Ovary (tissue), 9 donors: ENCODE results near the gene MDM2. TPM values are rescaled to one million over a fixed set of nuclear protein-coding genes. Genes with fewer than 3 reads are reported as not detected.
"Not testable (repeated sequence)": the region's sequence is repeated elsewhere in the genome, so short reads cannot be mapped to it uniquely, and the experiment has no call there.

Experiments used
- DNase-seq, 5 donors: peaks; one replicate each; pipeline ENCODE4 v3.0.0-alpha.2; 2019 to 2020
- H3K27ac ChIP-seq, 2 donors: fragments of 200-600 bp; one replicate each; pipeline versions ENCODE4 v1.5.1 to v1.8.0; 2019 to 2022
- H3K27me3 ChIP-seq: fragments of 200-600 bp; one replicate; pipeline ENCODE4 v1.8.0; 2022
- H3K36me3 ChIP-seq: fragments of 200-600 bp; sonication (generic); one replicate; pipeline ENCODE4 v1.5.1; 2019
- H3K4me1 ChIP-seq: one replicate; pipeline ENCODE4 v1.8.1; 2013; ENCODE audit warnings: mild to moderate bottlenecking, moderate library complexity; ENCODE audit not compliant: insufficient read depth
- H3K4me3 ChIP-seq: fragments of 200-600 bp; sonication (generic); one replicate; pipeline ENCODE4 v1.5.1; 2017
- H3K9me3 ChIP-seq, 2 donors: fragments of 200-600 bp in 1 of 2; sonication (generic) in 1 of 2; one replicate each; pipeline versions ENCODE4 v1.5.1 to v1.8.1; 2013 to 2019; ENCODE audit warnings: mild to moderate bottlenecking in 1 of 2, moderate library complexity in 1 of 2
- CTCF ChIP-seq, 3 donors: fragments of 450-650 bp in 2 of 3; fragments of 200-600 bp in 1 of 3; IDR thresholded peaks; one replicate each; pipeline versions ENCODE4 v1.5.1 to v1.8.0; 2016 to 2022; ENCODE audit warnings: antibody characterized with exemption in 3 of 3, mild to moderate bottlenecking in 1 of 3
- EP300 ChIP-seq: sonication (generic); formaldehyde crosslinking; IDR thresholded peaks from one replicate; pipeline ENCODE4 v1.6.1; 2017; ENCODE audit warnings: antibody characterized with exemption
- POLR2A ChIP-seq: fragments of 450-650 bp; IDR thresholded peaks from one replicate; pipeline ENCODE4 v1.6.1; 2017; ENCODE audit warnings: antibody characterized with exemption, mild to moderate bottlenecking, moderate library complexity
- WGBS, 3 donors: extraction: QIAGEN DNeasy Blood & Tissue Kit in 1 of 3; methylation state at CpG; one replicate each; pipeline versions ENCODE4 v1.1.5 to v1.1.7; 2013 to 2017; 5-methylcytosine and 5-hydroxymethylcytosine counted together
- intact Hi-C, 4 donors: fragments of 100-400 bp; cut with DNase I; formaldehyde crosslinking; loops; one replicate each; pipeline versions ENCODE4 v1.11.0 to v1.15.1; 2022 to 2023
- polyA plus RNA-seq, 2 donors: library from polyadenylated mRNA; stranded (reverse); fragments of 200-250 nt in 1 of 2; fragments of 350-450 nt in 1 of 2; fragmentation: Illumina TruSeq in 1 of 2; extraction: RNeasy Lipid Tissue Mini Kit (QIAGEN cat#74804) in 1 of 2; gene quantifications; one replicate each; pipeline ENCODE4 v1.2.3, GENCODE V29; 2013 to 2014
- total RNA-seq, 7 donors: library from RNA; depleted of rRNA in 2 of 7; stranded (reverse); fragments of >200 nt in 2 of 7; fragmentation: NEBNext Ultra II Directional in 3 of 7; extraction: Animal tissue kit (Norgen Biotek cat#: 25700) in 3 of 7; gene quantifications; one replicate each; pipeline versions ENCODE4 v1.1.0 to v1.2.4, GENCODE V29; 2016 to 2023
- donor health status: DM: no; HTN: no; CAD: no; lungs with moderate emphysema.
- donor health status: DM: no; HTN: no; CAD: no.
- donor health status: Bipolar disorder and iron deficiency.
- donor health status: DM: yes; HTN: yes; CAD: no.
- donor health status: DM: no; HTN: no; CAD: no.
- donor health status: DM: yes; HTN: yes; CAD: no.

The MDM2 gene
- total and polyA plus RNA-seq, 9 donors: 14.1 to 101 (median 68.4) TPM

GRCh38 chr12:68813242-68813593, 5.2 kb downstream of the MDM2 start:
- H3K27ac ChIP-seq: no peak overlapping the region
- intact Hi-C loops: no loop called here
- H3K9me3 ChIP-seq: no peaks in the 10 kb centered on the region
- H3K27me3 ChIP-seq: no peaks in the 10 kb centered on the region
- no peak for TF ChIP-seq CTCF (IDR thresholded peaks at IDR 0.05)
- TF ChIP-seq POLR2A: no peak
- no peak for TF ChIP-seq EP300
- no peak for DNase-seq
- H3K4me1 ChIP-seq: peaks cover 3% of the 10 kb centered on the region
- WGBS, 3 donors: 67 to 71% (median 71%) methylated on average over 2 of the region's 2 CpGs
- no peaks in the 10 kb centered on the region for H3K36me3 ChIP-seq
- no peak overlapping the region for H3K4me3 ChIP-seq

- intact Hi-C loops: no loop called here
- Histone ChIP-seq H3K36me3 (no peaks in the 10 kb centered on the region), H3K9me3 (no peaks in the 10 kb centered on the region), H3K27ac (no peak overlapping the region), H3K4me1 (peaks cover 3% of the 10 kb centered on the region), H3K4me3 (no peak overlapping the region), H3K27me3 (no peaks in the 10 kb centered on the region)
- DNase-seq: no peak
- 76 to 88% (median 85%) methylated on average over 3 of the region's 3 CpGs for WGBS, 3 donors
- no peak for TF ChIP-seq EP300
- no peak for TF ChIP-seq POLR2A
- TF ChIP-seq CTCF (IDR thresholded peaks at IDR 0.05): no peak
Measured at GRCh38 chr12:68814490-68815231, 6.7 kb downstream of the MDM2 start.

GRCh38 chr12:68815232-68815927, 7.4 kb downstream of the MDM2 start:
- H3K9me3 ChIP-seq: no peaks in the 10 kb centered on the region
- TF ChIP-seq CTCF (IDR thresholded peaks at IDR 0.05) (no peak), POLR2A (no peak), EP300 (no peak)
- H3K36me3 ChIP-seq: no peaks in the 10 kb centered on the region
- H3K27me3 ChIP-seq: no peaks in the 10 kb centered on the region
- H3K4me1 ChIP-seq: peaks cover 3% of the 10 kb centered on the region
- no peak for DNase-seq
- intact Hi-C loops: no loop called here
- no peak overlapping the region for H3K27ac ChIP-seq
- H3K4me3 ChIP-seq: no peak overlapping the region
- 71 to 74% (median 73%) methylated on average over 5 of the region's 5 CpGs for WGBS, 3 donors

GRCh38 chr12:68815928-68816800, 8.2 kb downstream of the MDM2 start:
- H3K27ac ChIP-seq: no peak overlapping the region
- 90 to 94% (median 93%) methylated on average over 8 of the region's 8 CpGs for WGBS, 3 donors

GRCh38 chr12:68819481-68819880, 11.5 kb downstream of the MDM2 start:
- intact Hi-C loops: not testable (repeated sequence)
- 93 to 95% (median 94%) methylated on average over 13 of the region's 13 CpGs for WGBS, 3 donors

More at GRCh38 chr12:68815928-68816800, 8.2 kb downstream of the MDM2 start:
- Histone ChIP-seq H3K27me3 (no peaks in the 10 kb centered on the region), H3K36me3 (no peaks in the 10 kb centered on the region), H3K9me3 (no peaks in the 10 kb centered on the region), H3K4me1 (peaks cover 3% of the 10 kb centered on the region), H3K4me3 (no peak overlapping the region)
- DNase-seq: no peak
- intact Hi-C loops: no loop called here
- TF ChIP-seq CTCF (IDR thresholded peaks at IDR 0.05) (no peak), POLR2A (no peak), EP300 (no peak)

More at GRCh38 chr12:68819481-68819880, 11.5 kb downstream of the MDM2 start:
- H3K27ac ChIP-seq, H3K9me3 ChIP-seq, H3K4me1 ChIP-seq, DNase-seq, H3K4me3 ChIP-seq, H3K36me3 ChIP-seq, H3K27me3 ChIP-seq: not testable (repeated sequence)
